Measurements from ENCODE around the gene TLK2. TPM values are rescaled to one million over a fixed set of nuclear protein-coding genes. Genes with fewer than 3 reads are reported as not detected.

The TLK2 gene
- total and polyA plus RNA-seq, 2 experiments from 2014 or later = 19.6 to 56.1 TPM

DNA sequence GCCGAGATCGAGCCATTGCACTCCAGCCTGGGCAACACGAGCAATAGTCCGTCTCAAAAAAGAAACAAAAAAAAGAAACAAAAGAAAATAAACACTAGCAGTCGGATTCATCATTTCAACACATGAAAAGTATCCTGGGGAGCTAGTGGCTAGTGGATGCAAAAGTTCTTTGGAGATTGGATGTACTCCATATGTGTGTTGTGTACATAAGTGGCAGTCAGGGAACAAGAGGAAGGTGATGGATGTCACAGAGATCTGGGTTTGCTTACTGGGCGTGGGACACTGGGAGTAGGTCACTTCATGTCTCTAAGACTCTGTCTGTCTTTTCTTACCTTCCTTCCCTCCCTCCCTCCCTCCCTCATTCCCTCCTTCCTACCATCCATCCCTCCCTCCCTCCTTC lies 184.2 kb downstream of the TLK2 start:
- Histone ChIP-seq H3K4me1 (ENCODE audit: insufficient read depth) (no peaks in the 10 kb centered on the region), H3K4me3 (no peak overlapping the region), H2AFZ (no peak overlapping the region), H3K36me3 (ENCODE audit: insufficient read depth) (no peaks in the 10 kb centered on the region), H4K20me1 (replicated peaks; ENCODE audit: insufficient read depth) (no peaks in the 10 kb centered on the region), H3F3A (replicated peaks; ENCODE audit: low read depth) (no peaks in the 10 kb centered on the region), H3K79me2 (replicated peaks; ENCODE audit: insufficient read depth) (no peaks in the 10 kb centered on the region), H3K4me2 (no peak overlapping the region), H3K9me2 (ENCODE audit: insufficient read depth) (no peaks in the 10 kb centered on the region), H3K27me3 (ENCODE audit: insufficient read depth) (no peaks in the 10 kb centered on the region), H3K27ac (ENCODE audit: low read depth) (no peak overlapping the region)
- Mint-ChIP-seq H3K36me3 (ENCODE audit: low read depth) (peaks cover 8% of the 10 kb centered on the region; the same call in 2 of the 3 replicates), H3K4me1 (peaks cover 4% of the 10 kb centered on the region; the same call in 2 of the 3 replicates), H3K4me3 (no peak overlapping the region), H3K9me3 (peaks cover 9% of the 10 kb centered on the region; the same call in 1 of the 3 replicates), H3K27me3 (ENCODE audit: insufficient read depth, low read depth, poor library complexity) (peaks cover 7% of the 10 kb centered on the region), H3K27ac (no peak overlapping the region)
- DNase-seq (ENCODE audit: low spot score) (no peak), ATAC-seq (no peak)
- TF ChIP-seq ZNF331 (CRISPR knock-in tag; IDR thresholded peaks at IDR 0.05; ENCODE audit: low read depth) = no peak
- TF ChIP-seq, protein P1, sequence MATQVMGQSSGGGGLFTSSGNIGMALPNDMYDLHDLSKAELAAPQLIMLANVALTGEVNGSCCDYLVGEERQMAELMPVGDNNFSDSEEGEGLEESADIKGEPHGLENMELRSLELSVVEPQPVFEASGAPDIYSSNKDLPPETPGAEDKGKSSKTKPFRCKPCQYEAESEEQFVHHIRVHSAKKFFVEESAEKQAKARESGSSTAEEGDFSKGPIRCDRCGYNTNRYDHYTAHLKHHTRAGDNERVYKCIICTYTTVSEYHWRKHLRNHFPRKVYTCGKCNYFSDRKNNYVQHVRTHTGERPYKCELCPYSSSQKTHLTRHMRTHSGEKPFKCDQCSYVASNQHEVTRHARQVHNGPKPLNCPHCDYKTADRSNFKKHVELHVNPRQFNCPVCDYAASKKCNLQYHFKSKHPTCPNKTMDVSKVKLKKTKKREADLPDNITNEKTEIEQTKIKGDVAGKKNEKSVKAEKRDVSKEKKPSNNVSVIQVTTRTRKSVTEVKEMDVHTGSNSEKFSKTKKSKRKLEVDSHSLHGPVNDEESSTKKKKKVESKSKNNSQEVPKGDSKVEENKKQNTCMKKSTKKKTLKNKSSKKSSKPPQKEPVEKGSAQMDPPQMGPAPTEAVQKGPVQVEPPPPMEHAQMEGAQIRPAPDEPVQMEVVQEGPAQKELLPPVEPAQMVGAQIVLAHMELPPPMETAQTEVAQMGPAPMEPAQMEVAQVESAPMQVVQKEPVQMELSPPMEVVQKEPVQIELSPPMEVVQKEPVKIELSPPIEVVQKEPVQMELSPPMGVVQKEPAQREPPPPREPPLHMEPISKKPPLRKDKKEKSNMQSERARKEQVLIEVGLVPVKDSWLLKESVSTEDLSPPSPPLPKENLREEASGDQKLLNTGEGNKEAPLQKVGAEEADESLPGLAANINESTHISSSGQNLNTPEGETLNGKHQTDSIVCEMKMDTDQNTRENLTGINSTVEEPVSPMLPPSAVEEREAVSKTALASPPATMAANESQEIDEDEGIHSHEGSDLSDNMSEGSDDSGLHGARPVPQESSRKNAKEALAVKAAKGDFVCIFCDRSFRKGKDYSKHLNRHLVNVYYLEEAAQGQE (IDR thresholded peaks at IDR 0.05; ENCODE audit: unreplicated experiment) = no peak
- TF ChIP-seq ZNF114 (CRISPR knock-in tag; IDR thresholded peaks at IDR 0.05) = no peak
- TF ChIP-seq, protein P2, sequence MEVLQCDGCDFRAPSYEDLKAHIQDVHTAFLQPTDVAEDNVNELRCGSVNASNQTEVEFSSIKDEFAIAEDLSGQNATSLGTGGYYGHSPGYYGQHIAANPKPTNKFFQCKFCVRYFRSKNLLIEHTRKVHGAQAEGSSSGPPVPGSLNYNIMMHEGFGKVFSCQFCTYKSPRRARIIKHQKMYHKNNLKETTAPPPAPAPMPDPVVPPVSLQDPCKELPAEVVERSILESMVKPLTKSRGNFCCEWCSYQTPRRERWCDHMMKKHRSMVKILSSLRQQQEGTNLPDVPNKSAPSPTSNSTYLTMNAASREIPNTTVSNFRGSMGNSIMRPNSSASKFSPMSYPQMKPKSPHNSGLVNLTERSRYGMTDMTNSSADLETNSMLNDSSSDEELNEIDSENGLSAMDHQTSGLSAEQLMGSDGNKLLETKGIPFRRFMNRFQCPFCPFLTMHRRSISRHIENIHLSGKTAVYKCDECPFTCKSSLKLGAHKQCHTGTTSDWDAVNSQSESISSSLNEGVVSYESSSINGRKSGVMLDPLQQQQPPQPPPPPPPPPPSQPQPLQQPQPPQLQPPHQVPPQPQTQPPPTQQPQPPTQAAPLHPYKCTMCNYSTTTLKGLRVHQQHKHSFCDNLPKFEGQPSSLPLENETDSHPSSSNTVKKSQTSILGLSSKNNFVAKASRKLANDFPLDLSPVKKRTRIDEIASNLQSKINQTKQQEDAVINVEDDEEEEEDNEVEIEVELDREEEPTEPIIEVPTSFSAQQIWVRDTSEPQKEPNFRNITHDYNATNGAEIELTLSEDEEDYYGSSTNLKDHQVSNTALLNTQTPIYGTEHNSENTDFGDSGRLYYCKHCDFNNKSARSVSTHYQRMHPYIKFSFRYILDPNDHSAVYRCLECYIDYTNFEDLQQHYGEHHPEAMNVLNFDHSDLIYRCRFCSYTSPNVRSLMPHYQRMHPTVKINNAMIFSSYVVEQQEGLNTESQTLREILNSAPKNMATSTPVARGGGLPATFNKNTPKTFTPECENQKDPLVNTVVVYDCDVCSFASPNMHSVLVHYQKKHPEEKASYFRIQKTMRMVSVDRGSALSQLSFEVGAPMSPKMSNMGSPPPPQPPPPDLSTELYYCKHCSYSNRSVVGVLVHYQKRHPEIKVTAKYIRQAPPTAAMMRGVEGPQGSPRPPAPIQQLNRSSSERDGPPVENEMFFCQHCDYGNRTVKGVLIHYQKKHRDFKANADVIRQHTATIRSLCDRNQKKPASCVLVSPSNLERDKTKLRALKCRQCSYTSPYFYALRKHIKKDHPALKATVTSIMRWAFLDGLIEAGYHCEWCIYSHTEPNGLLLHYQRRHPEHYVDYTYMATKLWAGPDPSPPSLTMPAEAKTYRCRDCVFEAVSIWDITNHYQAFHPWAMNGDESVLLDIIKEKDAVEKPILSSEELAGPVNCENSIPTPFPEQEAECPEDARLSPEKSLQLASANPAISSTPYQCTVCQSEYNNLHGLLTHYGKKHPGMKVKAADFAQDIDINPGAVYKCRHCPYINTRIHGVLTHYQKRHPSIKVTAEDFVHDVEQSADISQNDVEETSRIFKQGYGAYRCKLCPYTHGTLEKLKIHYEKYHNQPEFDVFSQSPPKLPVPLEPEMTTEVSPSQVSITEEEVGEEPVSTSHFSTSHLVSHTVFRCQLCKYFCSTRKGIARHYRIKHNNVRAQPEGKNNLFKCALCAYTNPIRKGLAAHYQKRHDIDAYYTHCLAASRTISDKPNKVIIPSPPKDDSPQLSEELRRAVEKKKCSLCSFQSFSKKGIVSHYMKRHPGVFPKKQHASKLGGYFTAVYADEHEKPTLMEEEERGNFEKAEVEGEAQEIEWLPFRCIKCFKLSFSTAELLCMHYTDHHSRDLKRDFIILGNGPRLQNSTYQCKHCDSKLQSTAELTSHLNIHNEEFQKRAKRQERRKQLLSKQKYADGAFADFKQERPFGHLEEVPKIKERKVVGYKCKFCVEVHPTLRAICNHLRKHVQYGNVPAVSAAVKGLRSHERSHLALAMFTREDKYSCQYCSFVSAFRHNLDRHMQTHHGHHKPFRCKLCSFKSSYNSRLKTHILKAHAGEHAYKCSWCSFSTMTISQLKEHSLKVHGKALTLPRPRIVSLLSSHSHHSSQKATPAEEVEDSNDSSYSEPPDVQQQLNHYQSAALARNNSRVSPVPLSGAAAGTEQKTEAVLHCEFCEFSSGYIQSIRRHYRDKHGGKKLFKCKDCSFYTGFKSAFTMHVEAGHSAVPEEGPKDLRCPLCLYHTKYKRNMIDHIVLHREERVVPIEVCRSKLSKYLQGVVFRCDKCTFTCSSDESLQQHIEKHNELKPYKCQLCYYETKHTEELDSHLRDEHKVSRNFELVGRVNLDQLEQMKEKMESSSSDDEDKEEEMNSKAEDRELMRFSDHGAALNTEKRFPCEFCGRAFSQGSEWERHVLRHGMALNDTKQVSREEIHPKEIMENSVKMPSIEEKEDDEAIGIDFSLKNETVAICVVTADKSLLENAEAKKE (CRISPR knock-in tag; IDR thresholded peaks at IDR 0.05) = no peak

Small RNA genes within 50 kb of the gene (small RNA-seq; reads per million reads assigned to genes)
- not detected for gene RF00019 (ENCODE audit: low replicate concordance)

Other genes with a start within 250 kb of the TLK2 start
- not detected in 2 replicates for gene EFCAB3, start 98.3 kb upstream of the TLK2 start, total RNA-seq (2014; rRNA removed; shearing (Covaris generic))
- gene EFCAB3, start 98.3 kb upstream of the TLK2 start, polyA plus RNA-seq (2016; fragmentation: Nextera tagmentation; extraction: Ambion mirVana) = not detected in 2 replicates
- 42.3 and 44.3 TPM in 2 replicates for gene METTL2A, start 54.9 kb upstream of the TLK2 start, total RNA-seq (2014; rRNA removed; shearing (Covaris generic))
- gene METTL2A, start 54.9 kb upstream of the TLK2 start, polyA plus RNA-seq (2016; fragmentation: Nextera tagmentation; extraction: Ambion mirVana) = 22.9 and 23.9 TPM in 2 replicates
- 29.4 and 38.6 TPM in 2 replicates for gene MRC2, start 148.8 kb downstream of the TLK2 start, total RNA-seq (2014; rRNA removed; shearing (Covaris generic))
- gene MRC2, start 148.8 kb downstream of the TLK2 start, polyA plus RNA-seq (2016; fragmentation: Nextera tagmentation; extraction: Ambion mirVana) = 8.0 and 8.3 TPM in 2 replicates